ENCODE measurements around the gene SPATA32. TPM values are rescaled to one million over a fixed set of nuclear protein-coding genes. Genes with fewer than 3 reads are reported as not detected.
A peak's percentile ranks its signal among the peaks of the same experiment; 100 is the strongest.

SPATA32 gene
- total RNA-seq, 2 donors from 2014 or later = 1.0 TPM; not detected in 1

DNA sequence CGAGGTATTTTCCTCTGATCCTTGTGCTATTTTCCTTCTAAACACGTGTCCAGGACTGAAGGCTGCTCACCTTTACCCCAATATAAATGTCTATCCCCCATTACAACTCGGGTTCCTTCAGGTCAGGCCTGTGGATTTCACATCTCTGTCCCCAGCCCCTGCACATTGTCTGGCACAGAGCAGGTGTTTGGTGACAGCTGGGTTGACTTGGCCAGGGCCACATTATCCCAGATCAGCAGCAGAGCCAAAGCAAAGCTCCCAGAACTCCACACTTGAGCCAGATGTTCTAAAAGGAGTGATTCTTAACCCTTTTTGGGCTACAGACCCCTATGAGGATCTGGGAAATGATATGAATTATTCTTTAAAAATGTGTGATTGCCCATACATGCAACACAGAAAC lies 18.0 kb upstream of the SPATA32 start:
- no peaks in the 10 kb centered on the region for H3K9me3 ChIP-seq
- H3K27me3 ChIP-seq = no peaks in the 10 kb centered on the region
- ATAC-seq = no peak
- no peak for TF ChIP-seq POLR2A (IDR thresholded peaks at IDR 0.05)
- intact Hi-C loops (cut with DNase I) = loop anchor here (2.0 kb wide), 1 partner anchor 105 kb away; no protein-coding TSS in a partner anchor
- DNase-seq = peak in 1 of 4 donors; percentile 47
- peaks cover 30% of the 10 kb centered on the region for H3K4me1 ChIP-seq
- H3K4me3 ChIP-seq = no peak overlapping the region
- 63 to 66% methylated on average over 3 of the region's 3 CpGs for WGBS, 2 donors
- H3K36me3 ChIP-seq (replicated peaks in 1 of 2; ENCODE audit: insufficient read depth in 1 of 2, low read depth in 2 of 2) = peaks cover 0 to 15% of the 10 kb centered on the region in 2 donors
- peak overlapping the region in 1 of 4 donors; percentile 41 for H3K27ac ChIP-seq

GRCh38 chr17:45277992-45278391 lies 16.1 kb upstream of the SPATA32 start:
- ATAC-seq = peak; percentile 72
- 11 to 14% methylated on average over 7 of the region's 7 CpGs for WGBS, 2 donors

DNA sequence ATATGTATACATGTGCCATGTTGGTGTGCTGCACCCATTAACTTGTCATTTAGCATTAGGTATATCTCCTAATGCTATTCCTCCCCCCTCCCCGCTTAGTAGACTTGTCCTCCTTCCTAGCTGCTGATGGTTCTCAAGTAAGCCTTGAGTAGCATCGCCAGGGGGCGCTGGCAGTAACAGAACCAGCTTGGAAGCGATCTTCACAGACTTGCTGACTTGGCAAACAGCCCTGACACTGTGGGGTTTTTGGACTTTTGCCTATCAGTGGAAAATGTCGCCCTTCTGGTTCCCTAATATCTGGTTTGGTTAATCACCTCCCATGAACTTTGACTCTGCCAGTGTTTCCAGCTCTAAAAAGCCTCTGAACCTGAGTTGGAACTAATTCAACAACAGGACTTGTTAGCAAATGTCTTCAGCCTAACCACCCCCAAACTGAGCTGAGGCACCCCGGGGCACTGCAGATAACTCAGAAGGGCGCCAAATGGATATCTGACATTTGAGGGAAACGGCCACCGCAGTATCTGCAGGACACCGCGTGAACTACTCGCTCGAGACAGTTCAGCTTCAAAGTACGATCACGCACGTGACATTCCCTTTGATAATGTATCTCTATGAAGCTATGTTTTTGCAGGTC lies 15.4 kb upstream of the SPATA32 start:
- Histone ChIP-seq H3K27me3 (no peaks in the 10 kb centered on the region), H3K27ac (peak overlapping the region; percentile 70 to 93 (median 86)), H3K4me3 (no peak overlapping the region), H3K9me3 (no peaks in the 10 kb centered on the region), H3K36me3 (replicated peaks in 1 of 2; ENCODE audit: insufficient read depth in 1 of 2, low read depth in 2 of 2) (peaks cover 0 to 9% of the 10 kb centered on the region in 2 donors), H3K4me1 (peaks cover 27% of the 10 kb centered on the region)
- DNase-seq (peak; percentile 96 to 99 (median 98)), ATAC-seq (peak; percentile 86)
- WGBS, 2 donors = 9 to 13% methylated on average over 16 of the region's 16 CpGs
- intact Hi-C loops (cut with DNase I) = no loop called here
- TF ChIP-seq CTCF (IDR thresholded peaks at IDR 0.05) (peak; percentile 68 to 98 (median 95)), POLR2A (IDR thresholded peaks at IDR 0.05) (peak in 1 of 3 donors; percentile 4)

More at GRCh38 chr17:45277992-45278391, 16.1 kb upstream of the SPATA32 start:
- intact Hi-C loops (cut with DNase I) = loop anchor here (2.0 kb wide), 1 partner anchor 107 kb away; no protein-coding TSS in a partner anchor
- Histone ChIP-seq H3K4me3 (no peak overlapping the region), H3K4me1 (peaks cover 27% of the 10 kb centered on the region), H3K36me3 (replicated peaks in 1 of 2; ENCODE audit: insufficient read depth in 1 of 2, low read depth in 2 of 2) (peaks cover 0 to 12% of the 10 kb centered on the region in 2 donors), H3K27ac (peak overlapping the region; percentile 70 to 93 (median 86)), H3K9me3 (no peaks in the 10 kb centered on the region), H3K27me3 (no peaks in the 10 kb centered on the region)
- TF ChIP-seq CTCF (IDR thresholded peaks at IDR 0.05) (peak in 1 of 7 experiments; percentile 4), POLR2A (IDR thresholded peaks at IDR 0.05) (peak in 1 of 3 donors; percentile 4)
- peak; percentile 51 to 68 (median 60) for DNase-seq

DNA sequence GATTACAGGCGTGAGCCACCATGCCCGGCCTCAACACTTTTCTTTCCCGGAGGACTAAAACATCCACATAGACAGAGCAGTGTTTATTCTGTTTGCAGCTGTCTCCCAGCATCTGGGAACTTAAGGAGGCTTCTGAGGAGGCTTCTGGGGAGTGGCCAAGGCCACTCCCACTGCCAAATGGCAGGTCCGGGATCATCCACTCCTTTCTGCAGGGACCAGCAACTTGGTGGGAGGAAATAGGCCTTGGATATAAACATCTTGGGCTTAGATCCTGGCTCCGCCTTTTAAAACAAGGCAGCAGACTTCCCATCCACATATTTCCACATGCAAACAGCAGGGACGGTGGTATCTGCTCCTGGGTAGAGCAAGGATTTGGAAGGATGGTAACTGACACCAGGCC lies 14.1 kb upstream of the SPATA32 start:
- no peak for DNase-seq
- Histone ChIP-seq H3K36me3 (replicated peaks in 1 of 2; ENCODE audit: insufficient read depth in 1 of 2, low read depth in 2 of 2) (peaks cover 0 to 13% of the 10 kb centered on the region in 2 donors), H3K4me3 (no peak overlapping the region), H3K9me3 (no peaks in the 10 kb centered on the region), H3K27me3 (no peaks in the 10 kb centered on the region), H3K4me1 (peaks cover 27% of the 10 kb centered on the region), H3K27ac (no peak overlapping the region)
- no peak for TF ChIP-seq POLR2A (IDR thresholded peaks at IDR 0.05)
- TF ChIP-seq CTCF (IDR thresholded peaks at IDR 0.05) = no peak
- intact Hi-C loops (cut with DNase I) = no loop called here
- WGBS, 2 donors = 65 to 74% methylated on average over 6 of the region's 6 CpGs
- ATAC-seq = no peak

DNA sequence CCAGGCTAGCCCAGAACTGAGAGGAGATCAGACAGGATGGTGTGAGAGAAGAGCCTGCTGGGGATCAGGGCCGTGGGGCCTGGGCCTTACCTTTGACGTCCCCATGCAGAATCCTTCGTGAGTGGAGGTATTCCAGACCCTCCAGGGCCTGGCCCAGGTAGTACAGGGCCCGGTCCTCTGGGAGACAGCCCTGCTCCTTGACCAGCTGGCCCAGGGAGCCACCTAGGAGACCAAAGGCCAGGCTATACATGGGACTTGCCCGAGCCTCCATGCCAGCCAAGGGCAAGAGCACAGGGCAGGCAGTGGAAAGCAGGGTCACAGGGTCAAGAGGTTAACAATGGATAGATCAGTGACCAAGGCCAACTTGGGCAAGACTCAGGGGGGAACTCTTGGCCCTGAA lies 12.1 kb upstream of the SPATA32 start:
- Histone ChIP-seq H3K27ac (no peak overlapping the region), H3K4me1 (peaks cover 18% of the 10 kb centered on the region), H3K9me3 (no peaks in the 10 kb centered on the region), H3K27me3 (no peaks in the 10 kb centered on the region), H3K4me3 (no peak overlapping the region), H3K36me3 (replicated peaks in 1 of 2; ENCODE audit: insufficient read depth in 1 of 2, low read depth in 2 of 2) (peaks cover 11 to 29% of the 10 kb centered on the region in 2 donors)
- ATAC-seq = no peak
- DNase-seq = no peak
- no peak for TF ChIP-seq CTCF (IDR thresholded peaks at IDR 0.05)
- intact Hi-C loops (cut with DNase I) = loop anchor here (5.0 kb wide), 1 partner anchor 53 kb away; no protein-coding TSS in a partner anchor
- 82% methylated on average over 5 of the region's 5 CpGs; no CpG with 5 or more reads in 1 of the 2 donors for WGBS, 2 donors

Measured in body of pancreas (tissue), 4 donors.